ENCODE data around the gene SMIM5.
A peak's percentile ranks its signal among the peaks of the same experiment; 100 is the strongest.

SMIM5 gene, protein sequence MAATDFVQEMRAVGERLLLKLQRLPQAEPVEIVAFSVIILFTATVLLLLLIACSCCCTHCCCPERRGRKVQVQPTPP

DNA sequence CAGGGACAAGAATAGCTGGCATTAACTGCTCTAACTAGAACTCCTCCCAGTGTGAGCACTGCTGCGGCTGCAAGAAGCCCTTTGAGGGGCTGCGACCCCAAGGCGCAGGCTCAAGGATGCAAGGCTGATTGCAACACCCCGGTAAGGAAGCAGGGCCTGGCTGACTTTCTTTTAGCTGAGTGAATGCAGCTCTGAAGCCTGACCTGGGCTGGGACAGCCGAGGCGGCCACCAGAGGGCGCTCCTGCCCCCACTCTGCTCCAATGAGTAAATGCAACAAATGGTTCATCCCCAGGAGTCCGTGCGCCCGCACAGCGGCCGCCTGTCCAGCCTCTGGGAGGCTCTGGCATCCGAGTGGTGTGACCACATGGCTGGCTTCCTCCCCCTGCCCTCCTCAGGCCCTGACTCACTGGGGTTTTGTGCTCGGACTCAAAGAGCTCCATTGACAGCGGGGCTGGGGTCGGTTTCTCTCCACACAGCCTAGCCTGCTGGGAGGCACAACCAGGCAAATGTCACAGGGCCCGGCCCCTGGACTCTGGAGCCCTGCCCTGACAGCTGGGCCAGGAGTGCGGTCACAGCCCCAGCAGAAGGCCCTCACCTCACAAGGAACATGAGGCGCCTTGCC, at the start of gene SMIM5:
TSS of gene SMIM5 (plus strand) at position 572 of the 623 bp plus-strand sequence. CDS start 6,768 bp downstream, outside the sequence.
- TF ChIP-seq TAF1 (IDR thresholded peaks at IDR 0.05; ENCODE audit: low read depth) (0 out of 2 replicates have a peak, but pooled peaks have one; percentile 14), CEBPB (IDR thresholded peaks at IDR 0.05) (peak; percentile 77), FOXM1 (IDR thresholded peaks at IDR 0.05; ENCODE audit: borderline replicate concordance, low read depth) (no peak), EGR1 (IDR thresholded peaks at IDR 0.05) (no peak), NFIC (IDR thresholded peaks at IDR 0.05) (no peak), TEAD4 (IDR thresholded peaks at IDR 0.05) (no peak), TCF12 (IDR thresholded peaks at IDR 0.05; ENCODE audit: low read depth) (no peak), RAD21 (IDR thresholded peaks at IDR 0.05; ENCODE audit: low read depth) (peak; percentile 85), YY1 (IDR thresholded peaks at IDR 0.05; ENCODE audit: low read depth) (peak; percentile 49; the same call in 1 of the 2 replicates)
- TF ChIP-seq, protein P1, sequence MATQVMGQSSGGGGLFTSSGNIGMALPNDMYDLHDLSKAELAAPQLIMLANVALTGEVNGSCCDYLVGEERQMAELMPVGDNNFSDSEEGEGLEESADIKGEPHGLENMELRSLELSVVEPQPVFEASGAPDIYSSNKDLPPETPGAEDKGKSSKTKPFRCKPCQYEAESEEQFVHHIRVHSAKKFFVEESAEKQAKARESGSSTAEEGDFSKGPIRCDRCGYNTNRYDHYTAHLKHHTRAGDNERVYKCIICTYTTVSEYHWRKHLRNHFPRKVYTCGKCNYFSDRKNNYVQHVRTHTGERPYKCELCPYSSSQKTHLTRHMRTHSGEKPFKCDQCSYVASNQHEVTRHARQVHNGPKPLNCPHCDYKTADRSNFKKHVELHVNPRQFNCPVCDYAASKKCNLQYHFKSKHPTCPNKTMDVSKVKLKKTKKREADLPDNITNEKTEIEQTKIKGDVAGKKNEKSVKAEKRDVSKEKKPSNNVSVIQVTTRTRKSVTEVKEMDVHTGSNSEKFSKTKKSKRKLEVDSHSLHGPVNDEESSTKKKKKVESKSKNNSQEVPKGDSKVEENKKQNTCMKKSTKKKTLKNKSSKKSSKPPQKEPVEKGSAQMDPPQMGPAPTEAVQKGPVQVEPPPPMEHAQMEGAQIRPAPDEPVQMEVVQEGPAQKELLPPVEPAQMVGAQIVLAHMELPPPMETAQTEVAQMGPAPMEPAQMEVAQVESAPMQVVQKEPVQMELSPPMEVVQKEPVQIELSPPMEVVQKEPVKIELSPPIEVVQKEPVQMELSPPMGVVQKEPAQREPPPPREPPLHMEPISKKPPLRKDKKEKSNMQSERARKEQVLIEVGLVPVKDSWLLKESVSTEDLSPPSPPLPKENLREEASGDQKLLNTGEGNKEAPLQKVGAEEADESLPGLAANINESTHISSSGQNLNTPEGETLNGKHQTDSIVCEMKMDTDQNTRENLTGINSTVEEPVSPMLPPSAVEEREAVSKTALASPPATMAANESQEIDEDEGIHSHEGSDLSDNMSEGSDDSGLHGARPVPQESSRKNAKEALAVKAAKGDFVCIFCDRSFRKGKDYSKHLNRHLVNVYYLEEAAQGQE (IDR thresholded peaks at IDR 0.05; ENCODE audit: low read depth): no peak
- TF ChIP-seq, protein P2, sequence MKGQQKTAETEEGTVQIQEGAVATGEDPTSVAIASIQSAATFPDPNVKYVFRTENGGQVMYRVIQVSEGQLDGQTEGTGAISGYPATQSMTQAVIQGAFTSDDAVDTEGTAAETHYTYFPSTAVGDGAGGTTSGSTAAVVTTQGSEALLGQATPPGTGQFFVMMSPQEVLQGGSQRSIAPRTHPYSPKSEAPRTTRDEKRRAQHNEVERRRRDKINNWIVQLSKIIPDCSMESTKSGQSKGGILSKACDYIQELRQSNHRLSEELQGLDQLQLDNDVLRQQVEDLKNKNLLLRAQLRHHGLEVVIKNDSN (IDR thresholded peaks at IDR 0.05): no peak
- TF ChIP-seq, protein P3, sequence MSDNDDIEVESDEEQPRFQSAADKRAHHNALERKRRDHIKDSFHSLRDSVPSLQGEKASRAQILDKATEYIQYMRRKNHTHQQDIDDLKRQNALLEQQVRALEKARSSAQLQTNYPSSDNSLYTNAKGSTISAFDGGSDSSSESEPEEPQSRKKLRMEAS (IDR thresholded peaks at IDR 0.05): peak; percentile 73

DNA sequence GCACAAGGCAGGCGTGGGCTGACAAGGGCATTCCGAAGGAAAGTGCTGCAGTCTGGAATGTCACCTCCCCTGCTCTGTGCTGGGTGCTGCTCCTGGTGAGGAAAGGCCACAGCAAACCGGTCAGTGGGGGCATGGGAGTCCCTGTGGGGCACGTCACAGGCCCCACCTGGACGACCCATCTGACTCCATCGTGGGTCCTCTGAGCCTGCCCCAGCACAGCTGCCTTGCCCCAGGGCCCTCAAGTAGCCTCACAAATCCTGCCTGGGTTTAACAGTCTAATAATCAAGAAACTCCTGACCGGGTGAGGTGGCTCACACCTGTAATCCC, 48.4 kb upstream of the SMIM5 start:
- no peak for TF ChIP-seq RAD21 (IDR thresholded peaks at IDR 0.05; ENCODE audit: low read depth)
- TF ChIP-seq CREB1 (IDR thresholded peaks at IDR 0.05; ENCODE audit: low read depth): no peak
- TF ChIP-seq NFIC (IDR thresholded peaks at IDR 0.05): no peak
- TF ChIP-seq ZBTB7A (IDR thresholded peaks at IDR 0.05; ENCODE audit: low read depth): no peak
- TF ChIP-seq, protein P3 (IDR thresholded peaks at IDR 0.05): no peak
- no peak for TF ChIP-seq CEBPB (IDR thresholded peaks at IDR 0.05)
- TF ChIP-seq EGR1 (IDR thresholded peaks at IDR 0.05): no peak
- TF ChIP-seq TAF1 (IDR thresholded peaks at IDR 0.05; ENCODE audit: low read depth): no peak
- TF ChIP-seq TCF12 (IDR thresholded peaks at IDR 0.05; ENCODE audit: low read depth): no peak
- TF ChIP-seq EP300 (IDR thresholded peaks at IDR 0.05; ENCODE audit: borderline replicate concordance): no peak
- TF ChIP-seq, protein P1 (IDR thresholded peaks at IDR 0.05; ENCODE audit: low read depth): no peak

DNA sequence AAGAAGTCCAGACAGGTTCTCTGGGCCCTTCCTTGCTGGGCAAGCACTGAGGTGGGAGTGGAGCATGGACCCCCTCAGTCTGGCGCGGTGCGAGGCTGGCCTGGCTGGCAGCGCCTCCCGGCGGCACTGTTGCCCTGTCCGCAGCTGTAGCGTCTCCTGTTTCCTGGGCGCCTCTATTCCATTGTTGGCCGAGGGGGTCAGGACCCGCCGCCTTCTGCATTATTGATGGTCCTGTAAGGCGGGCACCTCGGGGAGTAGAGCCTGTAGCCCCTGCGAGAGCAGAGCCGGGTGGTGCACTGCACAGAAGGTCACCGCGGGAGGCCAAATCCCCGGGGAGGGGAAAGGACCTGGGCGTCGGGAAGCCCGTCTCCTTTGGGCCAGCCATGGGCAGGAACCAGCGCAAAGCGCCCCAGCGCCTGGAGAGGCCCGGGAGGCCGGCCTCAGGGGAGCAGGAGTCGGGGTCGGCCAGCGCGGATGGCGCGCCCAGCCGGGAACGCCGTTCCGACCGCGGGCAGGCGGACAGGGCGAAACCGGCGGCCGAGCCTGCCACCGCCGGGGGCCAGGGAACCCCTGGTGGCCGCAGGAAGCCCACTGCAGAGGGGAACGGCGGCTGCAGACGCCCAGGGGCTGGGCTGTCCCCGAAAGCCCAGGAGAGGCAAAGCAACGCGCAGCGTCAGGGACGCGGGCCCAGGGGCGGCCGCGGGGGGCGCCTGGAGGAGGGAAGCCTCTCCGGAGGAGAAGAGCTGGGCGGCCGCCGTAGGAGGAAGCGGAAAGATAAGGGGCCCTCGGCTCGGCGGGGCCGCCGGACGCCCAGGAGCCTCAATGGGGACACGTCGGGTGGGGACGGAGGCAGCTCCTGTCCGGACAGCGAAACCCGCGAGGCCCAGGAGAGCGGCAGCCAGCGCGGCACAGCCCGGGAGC, 45.3 kb upstream of the SMIM5 start, which contains the start of gene MYO15B:
TSS of gene MYO15B (plus strand) at position 126 of the 921 bp plus-strand sequence. CDS start at position 384, 258 bp downstream.
- no peak for TF ChIP-seq NFIC (IDR thresholded peaks at IDR 0.05)
- TF ChIP-seq TEAD4 (IDR thresholded peaks at IDR 0.05): no peak
- TF ChIP-seq FOXM1 (IDR thresholded peaks at IDR 0.05; ENCODE audit: borderline replicate concordance, low read depth): no peak
- TF ChIP-seq, protein P2 (IDR thresholded peaks at IDR 0.05): no peak
- no peak for TF ChIP-seq EGR1 (IDR thresholded peaks at IDR 0.05)
- no peak for TF ChIP-seq ZBTB7A (IDR thresholded peaks at IDR 0.05; ENCODE audit: low read depth)

DNA sequence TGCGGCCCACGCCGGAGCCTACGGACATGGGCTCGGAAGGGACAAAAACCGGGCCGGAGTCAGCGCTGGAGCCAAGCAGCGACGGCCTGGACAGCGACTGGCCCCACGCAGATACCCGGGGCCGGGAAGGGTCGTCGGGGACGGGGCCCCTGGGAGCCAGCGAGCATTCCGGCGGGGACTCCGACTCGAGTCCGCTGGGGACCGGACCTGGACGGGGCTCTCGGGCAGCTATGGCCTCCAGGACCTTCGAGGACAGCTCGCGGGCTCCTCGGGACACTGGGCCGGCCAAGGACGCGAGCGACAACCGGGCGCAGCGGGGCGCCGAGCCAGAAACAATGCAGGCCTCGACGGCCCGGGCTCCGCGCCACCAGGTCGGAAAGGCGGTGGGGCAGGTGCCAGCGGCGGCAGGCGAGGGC, 44.6 kb upstream of the SMIM5 start:
- TF ChIP-seq TEAD4 (IDR thresholded peaks at IDR 0.05): no peak
- no peak for TF ChIP-seq FOXM1 (IDR thresholded peaks at IDR 0.05; ENCODE audit: borderline replicate concordance, low read depth)
- TF ChIP-seq, protein P3 (IDR thresholded peaks at IDR 0.05): peak; percentile 96
- TF ChIP-seq NFIC (IDR thresholded peaks at IDR 0.05): peak; percentile 29; the same call in 1 of the 2 replicates

Data from Ishikawa (cell line).